IPS-NIHi7 (cell line): Measurements from ENCODE around the gene RNF115.
"Not testable (repeated sequence)": the region's sequence is repeated elsewhere in the genome, so short reads cannot be mapped to it uniquely, and the experiment has no call there.

Source experiments
- DNase-seq: peaks from one replicate; pipeline ENCODE4 v3.0.0; 2012; ENCODE audit warnings: mixed read lengths; ENCODE audit errors: extremely low spot score

Gene RNF115

DNA sequence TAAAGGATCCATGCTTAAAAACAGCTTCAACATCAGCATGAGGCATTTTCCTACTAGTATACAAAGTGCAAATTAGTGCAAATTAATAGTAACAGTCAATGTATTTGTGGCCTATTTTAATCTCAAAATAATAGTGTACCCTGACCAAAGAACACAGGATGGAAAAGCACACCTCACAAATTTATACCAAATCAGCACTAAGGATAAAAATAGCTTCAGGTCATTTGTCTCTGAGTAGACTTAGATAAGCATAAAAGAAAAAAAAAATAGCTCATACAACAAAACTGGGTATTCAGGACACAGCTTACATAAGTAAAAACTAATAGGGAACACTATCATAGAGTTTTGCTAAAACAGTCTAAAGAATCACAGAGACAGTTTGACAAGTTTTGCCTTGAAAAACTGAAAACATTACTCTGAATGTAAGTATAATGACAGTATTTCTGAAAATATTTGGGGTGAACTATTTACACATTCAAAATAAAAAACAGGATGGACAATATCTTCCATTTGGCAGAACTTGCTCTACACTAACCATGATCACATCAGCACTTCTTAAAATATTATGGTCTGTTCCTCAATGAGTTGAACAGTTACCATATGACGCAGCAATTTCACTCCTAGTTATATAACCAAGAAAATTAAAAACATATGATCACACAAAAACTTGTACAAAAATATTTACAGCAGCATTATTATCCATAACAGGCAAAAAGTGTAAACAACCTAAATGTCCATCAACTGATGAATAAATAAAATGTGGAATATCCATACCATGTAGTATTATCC lies 46.3 kb downstream of the RNF115 start:
- DNase-seq, result no peak

- DNase-seq, result no peak
Observed at GRCh38 chr1:145773423-145773822, 50.5 kb downstream of the RNF115 start.

GRCh38 chr1:145771056-145771455 lies 52.8 kb downstream of the RNF115 start:
- no peak for DNase-seq

DNA sequence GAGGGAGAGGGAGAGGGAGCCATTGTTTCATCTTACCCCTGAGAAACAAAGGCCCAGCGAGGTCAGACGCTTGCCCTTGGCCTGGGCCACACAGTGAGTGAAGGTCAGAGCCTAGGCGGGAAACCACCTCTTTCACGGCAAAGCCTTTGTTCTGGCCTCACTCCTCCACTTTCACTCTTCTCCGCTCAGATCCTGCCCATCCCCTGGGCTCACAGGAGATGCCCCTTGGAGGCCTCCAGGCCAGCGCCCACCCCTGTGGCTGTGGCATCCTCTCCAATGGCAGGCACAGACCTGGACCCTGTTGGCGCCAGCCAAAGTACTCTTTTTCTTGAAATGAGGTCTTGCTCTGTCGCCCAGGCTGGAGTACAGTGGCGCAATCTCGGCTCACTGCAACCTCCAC lies 55.9 kb downstream of the RNF115 start:
- DNase-seq, result not testable (repeated sequence)

DNA sequence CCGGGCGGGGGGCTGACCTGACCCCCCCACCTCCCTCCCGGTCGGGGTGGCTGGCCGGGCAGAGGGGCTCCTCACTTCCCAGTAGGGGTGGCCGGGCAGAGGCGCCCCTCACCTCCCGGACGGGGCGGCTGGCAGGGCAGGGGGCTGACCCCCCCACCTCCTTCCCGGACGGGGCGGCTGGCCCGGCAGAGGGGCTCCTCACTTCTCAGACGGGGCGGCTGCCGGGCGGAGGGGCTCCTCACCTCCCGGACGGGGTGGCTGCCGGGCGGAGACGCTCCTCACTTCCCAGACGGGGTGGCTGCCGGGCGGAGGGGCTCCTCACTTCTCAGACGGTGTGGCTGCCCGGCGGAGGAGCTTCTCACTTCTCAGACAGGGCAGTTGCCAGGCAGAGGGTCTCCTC lies 57.0 kb downstream of the RNF115 start:
- not testable (repeated sequence) for DNase-seq

GRCh38 chr1:145765585-145766360 lies 58.1 kb downstream of the RNF115 start:
- DNase-seq, result not testable (repeated sequence)

DNA sequence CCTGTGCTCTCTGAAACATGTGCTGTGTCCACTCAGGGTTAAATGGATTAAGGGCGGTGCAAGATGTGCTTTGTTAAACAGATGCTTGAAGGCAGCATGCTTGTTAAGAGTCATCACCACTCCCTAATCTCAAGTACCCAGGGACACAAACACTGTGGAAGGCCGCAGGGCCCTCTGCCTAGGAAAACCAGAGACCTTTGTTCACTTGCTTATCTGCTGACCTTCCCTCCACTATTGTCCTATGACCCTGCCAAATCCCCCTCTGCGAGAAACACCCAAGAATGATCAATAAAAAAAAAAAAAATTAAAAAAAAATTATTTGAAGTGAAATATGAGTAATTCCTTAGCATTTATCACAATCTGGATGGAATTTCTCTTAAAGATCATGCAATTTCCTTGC lies 58.8 kb downstream of the RNF115 start:
- DNase-seq, result not testable (repeated sequence)

GRCh38 chr1:145764231-145764940 lies 59.5 kb downstream of the RNF115 start:
- not testable (repeated sequence) for DNase-seq

GRCh38 chr1:145762001-145762400 lies 61.9 kb downstream of the RNF115 start:
- DNase-seq, result not testable (repeated sequence)

DNA sequence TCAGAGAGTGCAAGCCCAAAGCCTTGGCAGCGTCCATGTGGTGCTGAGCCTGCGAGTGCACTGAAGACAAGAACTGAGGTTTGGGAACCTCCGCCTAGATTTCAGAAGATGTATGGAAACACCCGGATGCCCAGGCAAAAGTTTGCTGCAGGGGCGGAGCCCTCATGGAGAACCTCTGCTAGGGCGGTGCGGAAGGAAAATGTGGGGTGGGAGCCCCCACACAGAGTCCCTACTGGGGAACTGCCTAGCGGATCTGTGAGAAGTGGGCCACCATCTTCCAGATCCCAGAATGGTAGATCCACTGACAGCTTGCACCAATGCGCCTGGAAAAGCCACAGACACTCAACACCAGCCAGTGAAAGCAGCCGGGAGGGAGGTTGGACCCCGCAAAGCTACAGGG lies 62.4 kb downstream of the RNF115 start:
- not testable (repeated sequence) for DNase-seq

DNA sequence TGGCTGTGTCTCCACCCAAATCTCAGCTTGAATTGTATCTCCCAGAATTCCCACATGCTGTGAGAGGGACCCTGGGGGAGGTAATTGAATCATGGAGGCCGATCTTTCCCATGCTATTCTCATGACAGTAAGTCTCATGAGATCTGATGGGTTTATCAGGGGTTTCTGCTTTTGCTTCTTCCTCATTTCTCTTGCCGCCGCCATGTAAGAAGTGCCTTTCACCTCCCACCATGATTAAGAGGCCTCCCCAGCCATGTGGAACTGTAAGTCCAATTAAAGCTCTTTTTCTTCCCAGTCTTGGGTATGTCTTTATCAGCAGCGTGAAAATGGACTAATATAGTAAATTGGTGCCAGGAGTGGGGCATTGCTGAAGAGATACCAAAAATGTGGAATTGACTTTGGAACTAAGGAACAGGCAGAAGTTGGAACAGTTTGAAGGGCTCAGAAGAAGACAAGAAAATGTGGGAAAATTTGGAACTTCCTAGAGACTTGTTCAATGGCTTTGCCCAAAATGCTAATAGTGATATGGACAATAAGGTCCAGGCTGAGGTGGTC lies 63.4 kb downstream of the RNF115 start:
- not testable (repeated sequence) for DNase-seq

- DNase-seq, result no peak
Observed at GRCh38 chr1:145759721-145760120, 64.2 kb downstream of the RNF115 start.

DNA sequence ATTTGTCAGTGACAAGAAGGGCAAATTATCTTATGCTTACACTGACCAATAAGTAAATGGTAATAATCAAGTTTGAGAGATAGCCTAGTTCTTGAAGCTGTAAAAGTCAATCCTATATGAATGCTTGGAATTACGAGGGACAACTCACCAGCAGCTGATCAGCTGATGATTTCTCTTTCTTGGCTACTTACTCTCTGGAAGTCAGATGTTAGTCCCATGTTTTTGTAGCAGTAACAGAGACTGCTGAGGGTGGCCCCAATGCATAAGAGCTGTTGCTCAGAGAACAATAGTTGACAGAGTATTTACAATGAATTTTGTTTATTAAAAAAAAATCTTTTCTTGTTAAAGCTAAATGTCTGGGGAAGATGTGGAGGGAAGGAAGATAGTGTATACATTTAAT lies 65.3 kb downstream of the RNF115 start:
- DNase-seq, result no peak

- no peak for DNase-seq
Observed at GRCh38 chr1:145758116-145758515, 65.8 kb downstream of the RNF115 start.

GRCh38 chr1:145757420-145757819 lies 66.5 kb downstream of the RNF115 start:
- DNase-seq, result no peak

- DNase-seq, result no peak
Observed at GRCh38 chr1:145751491-145752037, 72.3 kb downstream of the RNF115 start.

DNA sequence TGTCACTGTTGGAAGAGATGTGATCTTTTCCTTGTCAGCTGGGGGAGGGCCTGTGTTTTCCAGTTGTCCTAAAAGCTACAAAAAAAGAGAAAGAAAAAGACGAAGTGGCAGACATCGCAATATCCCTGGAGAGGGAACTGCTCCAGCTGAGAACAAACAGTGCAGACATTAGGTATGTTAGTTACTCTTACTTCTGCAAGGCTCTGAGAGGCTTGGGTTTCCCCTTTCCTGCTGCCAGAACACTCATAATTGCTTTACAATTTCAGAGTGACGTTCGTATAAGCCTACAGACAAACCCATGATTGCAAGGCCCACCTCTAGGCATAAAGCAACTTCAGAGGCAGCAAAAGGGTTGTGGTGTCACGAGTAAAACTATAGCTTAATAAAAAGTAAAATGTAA lies 73.5 kb downstream of the RNF115 start:
- DNase-seq, result no peak

GRCh38 chr1:145747398-145748247 lies 76.3 kb downstream of the RNF115 start:
- DNase-seq, result no peak

DNA sequence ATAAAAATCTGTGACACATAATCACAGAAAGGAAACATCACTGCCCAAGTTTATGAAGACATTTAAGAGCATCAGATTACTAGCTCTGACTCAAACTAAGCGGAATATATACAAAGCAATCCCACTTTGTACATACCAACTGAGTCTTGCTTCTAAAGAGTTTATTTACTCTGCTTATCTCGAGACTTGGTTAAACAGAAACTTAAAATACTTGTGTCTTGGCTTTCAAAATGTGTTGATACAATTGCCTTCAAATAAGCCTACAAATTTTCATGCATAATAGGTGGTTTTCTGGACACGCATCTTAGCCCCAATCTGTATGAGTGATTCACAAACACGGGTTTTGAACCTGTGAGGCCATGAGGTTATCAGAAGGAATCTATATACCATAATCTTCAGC lies 83.6 kb downstream of the RNF115 start:
- DNase-seq, result no peak

GRCh38 chr1:145736191-145736590 lies 87.7 kb downstream of the RNF115 start:
- no peak for DNase-seq

DNA sequence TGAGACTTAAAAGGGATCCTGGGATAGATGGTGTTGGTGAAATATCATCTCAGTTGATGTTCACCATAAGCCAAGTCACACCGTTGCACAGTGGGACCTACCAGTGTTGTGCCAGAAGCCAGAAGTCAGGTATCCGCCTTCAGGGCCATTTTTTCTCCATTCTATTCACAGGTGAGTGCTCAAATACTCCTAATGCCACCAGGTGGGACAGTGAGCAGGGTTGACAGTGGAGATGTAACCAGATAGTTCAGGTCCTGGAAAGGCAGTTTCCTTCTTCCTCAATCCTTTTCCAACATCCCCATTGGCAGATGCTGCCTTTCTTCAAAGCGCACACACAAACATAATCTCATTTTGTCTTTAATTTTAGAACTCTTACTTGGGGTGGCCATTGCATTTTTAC lies 93.0 kb downstream of the RNF115 start:
- peak; percentile 37 for DNase-seq
